Endothelial cell of umbilical vein (primary cell): ENCODE results near the gene PLPPR5. TPM values are rescaled to one million over a fixed set of nuclear protein-coding genes. Genes with fewer than 3 reads are reported as not detected.

Experiments
- BruUV-seq: library from RNA; stranded (reverse); fragments of 400-500 nt; replicated peaks from 2 replicates; lab custom pipeline; 2021; lab: Mats Ljungman, UMichigan
- CTCF ChIA-PET: fragments of 300-600, 350-600 bp; sonication (Branson Sonifier 250); formaldehyde crosslinking; loops from one replicate; lab custom pipeline; 2021; ENCODE audit warnings: antibody characterized with exemption, inconsistent platforms; lab: Charles Lee
- POLR2A ChIA-PET: fragments of 300-600, 350-600 bp; sonication (Branson Sonifier 250); formaldehyde crosslinking; loops from one replicate; lab custom pipeline; 2021; ENCODE audit warnings: antibody characterized with exemption, inconsistent platforms; lab: Charles Lee
- DNase-seq: peaks from one replicate; pipeline ENCODE4 v3.0.0-alpha.2; 2011; ENCODE audit warnings: low read depth, low spot score
- FAIRE-seq: peaks from 2 replicates; lab custom pipeline; 2011; peaks lifted over from hg19 to GRCh38; lab: Jason Lieb, UNC
- H2AFZ ChIP-seq: 2 replicates; pipeline ENCODE4 v1.6.0; 2012; ENCODE audit warnings: low read depth, low read length, control low read depth, inconsistent platforms
- H3K27ac ChIP-seq: 2 replicates; pipeline ENCODE4 v1.5.1; 2011; ENCODE audit warnings: low read depth, mild to moderate bottlenecking, control low read depth, low read length, moderate library complexity; ENCODE audit not compliant: insufficient read depth
- H3K27me3 ChIP-seq, 2 experiments: 2 replicates each; pipeline versions ENCODE4 v1.6.0 to v1.6.1; 2011; ENCODE audit warnings: low read length in 2 of 2, mixed read lengths in 1 of 2; ENCODE audit not compliant: control insufficient read depth in 2 of 2, insufficient read depth in 2 of 2
- H3K36me3 ChIP-seq, 2 experiments: 2 replicates in 1 of 2; 3 replicates in 1 of 2; pipeline ENCODE4 v1.5.1; 2011; ENCODE audit warnings: low read length in 2 of 2, mild to moderate bottlenecking in 1 of 2, moderate library complexity in 1 of 2; ENCODE audit not compliant: control insufficient read depth in 2 of 2, insufficient read depth in 2 of 2; ENCODE audit errors: extremely low read depth in 1 of 2
- H3K4me1 ChIP-seq: 3 replicates; pipeline ENCODE4 v1.5.1; 2011; ENCODE audit warnings: mild to moderate bottlenecking, low read length; ENCODE audit not compliant: control insufficient read depth, insufficient read depth; ENCODE audit errors: extremely low read depth
- H3K4me2 ChIP-seq: 2 replicates; pipeline ENCODE4 v1.6.1; 2011; ENCODE audit warnings: low read length, control low read depth, mixed read lengths; ENCODE audit not compliant: insufficient read depth
- H3K4me3 ChIP-seq, 3 experiments: fragments of 200-600 bp in 1 of 3; sonication (generic), shearing (Covaris generic) in 1 of 3; replicated peaks in 1 of 3; 2 replicates each; pipeline ENCODE4 v1.5.1; 2011 to 2016; ENCODE audit warnings: control low read depth in 3 of 3, low read length in 3 of 3, mild to moderate bottlenecking in 2 of 3, inconsistent platforms in 1 of 3, low read depth in 1 of 3, moderate library complexity in 1 of 3; ENCODE audit not compliant: insufficient read depth in 1 of 3
- H3K79me2 ChIP-seq: 2 replicates; pipeline ENCODE4 v1.6.0; 2012; ENCODE audit warnings: low read length, inconsistent platforms; ENCODE audit not compliant: control insufficient read depth, insufficient read depth
- H3K9ac ChIP-seq: replicated peaks from 2 replicates; pipeline ENCODE3; 2011; ENCODE audit warnings: low read length, control low read depth; ENCODE audit not compliant: insufficient read depth; ENCODE audit errors: extremely low read depth
- H3K9me1 ChIP-seq: replicated peaks from 3 replicates; pipeline ENCODE4 v1.6.0; 2011; ENCODE audit warnings: mild to moderate bottlenecking, low read length; ENCODE audit not compliant: control insufficient read depth, insufficient read depth; ENCODE audit errors: extremely low read depth
- H3K9me3 ChIP-seq: replicated peaks from 2 replicates; pipeline ENCODE4 v1.5.1; 2012; ENCODE audit warnings: low read length, inconsistent platforms; ENCODE audit not compliant: control insufficient read depth, insufficient read depth
- H4K20me1 ChIP-seq: replicated peaks from 2 replicates; pipeline ENCODE3; 2011; ENCODE audit warnings: mild to moderate bottlenecking, low read length; ENCODE audit not compliant: control insufficient read depth, insufficient read depth; ENCODE audit errors: extremely low read depth
- CTCF ChIP-seq, 2 donors: IDR thresholded peaks; 1 replicate in 1 of 2; 2 replicates in 1 of 2; pipeline ENCODE4 v1.5.1; 2011; ENCODE audit warnings: low read length in 2 of 2, mild to moderate bottlenecking in 2 of 2, moderate library complexity in 2 of 2, control low read depth in 1 of 2, inconsistent platforms in 1 of 2, low read depth in 1 of 2; ENCODE audit not compliant: insufficient read depth in 1 of 2; ENCODE audit errors: extremely low read depth in 1 of 2
- EZH2 ChIP-seq: IDR thresholded peaks from 2 replicates; pipeline ENCODE4 v1.6.1; 2012; ENCODE audit warnings: borderline replicate concordance, low read depth, mild to moderate bottlenecking, moderate library complexity, low read length, inconsistent platforms; ENCODE audit not compliant: severe bottlenecking
- FOS ChIP-seq: IDR thresholded peaks from 2 replicates; pipeline ENCODE4 v1.6.1; 2011; ENCODE audit warnings: mild to moderate bottlenecking, low read length, moderate library complexity, borderline replicate concordance; ENCODE audit not compliant: insufficient read depth
- GATA2 ChIP-seq: IDR thresholded peaks from 2 replicates; pipeline ENCODE4 v1.7.0; 2011; ENCODE audit warnings: low read depth, mild to moderate bottlenecking, moderate library complexity, mixed read lengths, low read length; ENCODE audit not compliant: insufficient read length, insufficient read depth
- JUN ChIP-seq: IDR thresholded peaks from 2 replicates; pipeline ENCODE4 v1.6.1; 2011; ENCODE audit warnings: borderline replicate concordance, low read depth; ENCODE audit not compliant: insufficient read length, insufficient read depth
- MAX ChIP-seq: IDR thresholded peaks from 2 replicates; pipeline ENCODE4 v1.6.1; 2011; ENCODE audit not compliant: insufficient read depth, insufficient read length
- MYC ChIP-seq: IDR thresholded peaks from one replicate; pipeline ENCODE4 v1.6.1; 2011; ENCODE audit warnings: mild to moderate bottlenecking, low read depth, low read length
- POLR2A ChIP-seq: IDR thresholded peaks from 2 replicates; pipeline ENCODE4 v1.6.1; 2012; ENCODE audit warnings: low read depth, mild to moderate bottlenecking, control low read depth, low read length
- POLR2AphosphoS5 ChIP-seq: IDR thresholded peaks from 2 replicates; pipeline ENCODE4 v1.6.1; 2012; ENCODE audit warnings: low read depth, mild to moderate bottlenecking, control low read depth, low read length, moderate library complexity; ENCODE audit not compliant: insufficient read depth
- dilution Hi-C: fragments of 300-500 bp; cut with MboI; formaldehyde crosslinking; loops from one replicate; pipeline ENCODE4 v1.15.0; 2019; ENCODE audit warnings: low sequenced_read_pairs; ENCODE audit not compliant: extremely low pct_ligation_motif_present
- intact Hi-C: fragments of 100-400 bp; cut with micrococcal nuclease; formaldehyde crosslinking; loops from one replicate; pipeline ENCODE4 v1.10.0; 2022
- polyA plus RNA-seq, 4 experiments: library from polyadenylated mRNA; depleted of rRNA in 3 of 4; stranded (reverse) in 3 of 4; unstranded in 1 of 4; fragments of >200 nt; gene quantifications; 2 replicates each; pipeline versions ENCODE4 v1.2.1 to v1.2.3, GENCODE V29; 2011 to 2012; ENCODE audit warnings: missing spikeins in 1 of 4
- total RNA-seq: library from RNA; stranded (reverse); gene quantifications from 2 replicates; pipeline ENCODE4 v1.2.3, GENCODE V29; 2021

The PLPPR5 gene
- total and polyA plus RNA-seq, 2 donors (not counting 3 experiments of a cell fraction or from before 2014, with no cell fraction given) = not detected

GRCh38 chr1:98940069-98940721 is 64.5 kb downstream of the PLPPR5 start:
- Histone ChIP-seq H3K9me3 (no peaks in the 10 kb centered on the region), H4K20me1 (no peaks in the 10 kb centered on the region), H3K4me1 (no peaks in the 10 kb centered on the region), H3K27me3 (peaks cover 6% of the 10 kb centered on the region in 2 experiments), H3K9ac (no peak overlapping the region), H3K27ac (no peak overlapping the region), H3K4me2 (no peak overlapping the region), H3K9me1 (no peaks in the 10 kb centered on the region), H3K79me2 (no peaks in the 10 kb centered on the region), H2AFZ (no peak overlapping the region), H3K36me3 (no peaks in the 10 kb centered on the region), H3K4me3 (no peak overlapping the region)
- dilution Hi-C loops (no loop called here), intact Hi-C loops (no loop called here)
- DNase-seq (no peak), FAIRE-seq (no peak)
- ChIA-PET CTCF (interaction anchor here (0.8 to 2.0 kb wide), 4 partner anchors 56 to 148 kb away, joined by 3 to 12 read pairs (median 5); no protein-coding TSS in a partner anchor), POLR2A (no interaction called here)
- TF ChIP-seq POLR2AphosphoS5 = no peak
- no peak for TF ChIP-seq MYC
- TF ChIP-seq FOS = no peak
- no peak for TF ChIP-seq POLR2A
- no peak for TF ChIP-seq CTCF (IDR thresholded peaks at IDR 0.05; ENCODE audit: extremely low read depth in 1 of 2, insufficient read depth in 1 of 2, low read depth in 1 of 2, low read length in 2 of 2)
- no peak for TF ChIP-seq GATA2
- TF ChIP-seq MAX = no peak
- no peak for TF ChIP-seq EZH2
- no peak for TF ChIP-seq JUN
- no TSS peak for BruUV-seq
